Right forelimb (tissue), 1 donor: ENCODE data around the gene ZNF674.
"Not testable (repeated sequence)": the region's sequence is repeated elsewhere in the genome, so short reads cannot be mapped to it uniquely, and the experiment has no call there.

Experiments used
- DNase-seq: peaks from one replicate; pipeline ENCODE4 v3.0.0-alpha.2; 2018

The ZNF674 gene

DNA sequence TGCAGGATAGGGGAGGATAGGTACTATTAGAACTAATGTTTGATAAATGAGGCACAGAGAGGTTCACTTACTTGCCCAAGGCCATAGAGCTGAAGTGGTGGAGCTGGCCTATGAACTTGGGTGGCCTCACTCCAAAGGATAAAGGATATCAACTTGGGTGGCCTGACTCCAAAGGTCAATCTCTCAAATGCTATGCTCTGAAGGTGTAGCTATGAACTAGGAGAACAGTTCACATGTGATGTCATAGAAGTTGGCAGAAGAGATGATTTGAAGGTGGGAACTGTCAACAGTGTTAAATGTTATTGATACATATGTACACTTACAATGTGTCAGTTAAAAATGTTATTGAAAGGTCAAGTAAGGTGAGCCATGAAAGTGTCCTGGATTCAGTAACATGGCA, 22.2 kb upstream of the ZNF674 start:
- no peak for DNase-seq

DNA sequence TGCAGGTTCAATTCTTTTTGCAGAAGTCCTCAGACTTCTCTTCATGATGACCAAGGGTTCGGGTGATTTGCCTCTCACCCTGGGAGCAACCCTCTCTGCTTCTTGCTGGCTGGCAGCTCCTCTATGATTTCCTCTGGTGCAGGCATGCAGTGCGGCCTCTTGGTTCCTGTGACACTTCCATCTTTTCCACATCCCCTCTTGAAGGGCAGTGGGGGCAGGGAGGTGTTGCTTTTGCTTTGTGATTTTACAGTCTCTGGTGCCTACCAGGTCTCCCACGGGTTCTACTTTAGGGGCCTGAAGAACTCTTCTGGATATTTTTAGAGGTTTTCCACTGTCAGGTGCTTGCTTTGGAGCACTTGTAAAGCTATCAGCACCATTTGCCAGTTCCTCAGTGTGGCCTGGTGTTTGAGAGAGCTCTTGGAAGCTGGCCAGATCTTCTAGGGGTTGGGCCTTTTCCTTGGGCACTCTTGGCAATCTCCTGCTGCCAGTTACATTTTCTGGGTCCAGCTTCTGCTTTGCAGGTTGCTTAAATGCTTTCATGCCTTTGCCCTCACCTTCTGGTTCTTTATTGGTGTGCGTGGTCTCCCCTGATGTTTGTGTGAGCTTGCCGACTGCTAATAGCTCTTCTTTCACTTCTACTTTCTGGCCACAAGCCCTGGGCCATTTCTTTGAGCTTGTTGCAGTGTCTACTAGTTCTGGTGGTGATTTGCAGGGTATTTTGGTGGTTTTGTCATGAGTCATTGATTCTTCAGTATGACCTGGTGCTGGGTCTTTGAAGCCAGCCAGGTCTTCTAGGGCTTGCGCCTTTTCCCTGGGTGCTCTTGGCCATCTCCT, 16.8 kb upstream of the ZNF674 start:
- DNase-seq: no peak

DNA sequence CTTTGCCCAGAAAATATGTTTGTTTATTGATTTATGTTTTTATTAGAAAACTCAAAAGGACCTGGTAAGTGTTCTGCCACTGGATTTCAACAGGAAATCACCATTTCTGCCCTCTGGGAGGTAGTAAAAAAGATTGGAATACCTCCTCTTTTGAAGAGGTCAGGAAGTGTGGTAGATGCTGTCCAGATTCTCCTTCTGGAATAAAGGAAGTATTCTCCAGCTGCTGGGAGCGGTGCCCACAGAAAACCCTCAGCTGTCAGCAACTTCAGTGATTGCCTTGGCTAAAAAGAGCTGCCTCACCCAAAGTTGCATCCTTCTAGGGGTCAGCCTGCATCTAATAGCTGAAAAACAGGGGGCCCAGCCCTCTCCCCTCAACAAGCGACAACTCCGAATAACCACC, 13.8 kb upstream of the ZNF674 start:
- DNase-seq: no peak

DNA sequence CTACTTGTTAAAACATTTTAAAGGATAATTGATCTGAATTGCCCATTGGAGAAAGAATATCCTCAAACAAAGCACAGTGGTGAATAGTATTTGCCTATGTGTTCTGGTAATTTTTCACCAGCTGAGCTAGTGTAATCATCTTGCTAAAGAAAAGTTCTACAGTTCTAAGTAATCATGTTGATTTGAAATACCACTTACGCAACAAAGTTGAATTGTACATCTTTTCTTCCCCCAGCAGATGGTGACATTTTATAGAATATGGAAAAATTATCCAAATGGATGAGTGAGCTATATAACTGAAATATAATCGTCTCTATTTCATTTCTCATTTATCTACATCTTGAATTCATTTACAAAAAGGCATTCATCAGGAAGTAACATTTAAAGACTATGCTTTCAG, 9.7 kb upstream of the ZNF674 start:
- no peak for DNase-seq

DNA sequence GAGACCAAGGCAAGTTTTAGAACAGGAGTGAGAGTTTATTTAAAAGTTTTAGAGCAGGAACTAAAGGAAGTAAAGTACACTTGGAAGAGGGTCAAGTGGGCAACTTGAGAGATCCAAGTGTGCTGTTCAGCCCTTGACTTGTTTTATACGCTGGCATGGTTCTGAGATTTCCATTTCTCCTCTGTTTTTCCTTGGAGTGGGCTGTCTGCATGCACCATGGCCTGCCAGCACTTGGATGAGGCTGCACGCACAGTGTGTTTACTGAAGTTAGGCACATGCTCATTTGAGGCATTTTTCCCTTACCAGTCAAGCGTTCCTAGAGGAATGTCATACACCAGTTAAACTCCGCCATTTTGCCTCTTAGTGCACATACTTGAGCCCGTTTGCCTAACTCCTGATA, 8.7 kb upstream of the ZNF674 start:
- DNase-seq: no peak

DNA sequence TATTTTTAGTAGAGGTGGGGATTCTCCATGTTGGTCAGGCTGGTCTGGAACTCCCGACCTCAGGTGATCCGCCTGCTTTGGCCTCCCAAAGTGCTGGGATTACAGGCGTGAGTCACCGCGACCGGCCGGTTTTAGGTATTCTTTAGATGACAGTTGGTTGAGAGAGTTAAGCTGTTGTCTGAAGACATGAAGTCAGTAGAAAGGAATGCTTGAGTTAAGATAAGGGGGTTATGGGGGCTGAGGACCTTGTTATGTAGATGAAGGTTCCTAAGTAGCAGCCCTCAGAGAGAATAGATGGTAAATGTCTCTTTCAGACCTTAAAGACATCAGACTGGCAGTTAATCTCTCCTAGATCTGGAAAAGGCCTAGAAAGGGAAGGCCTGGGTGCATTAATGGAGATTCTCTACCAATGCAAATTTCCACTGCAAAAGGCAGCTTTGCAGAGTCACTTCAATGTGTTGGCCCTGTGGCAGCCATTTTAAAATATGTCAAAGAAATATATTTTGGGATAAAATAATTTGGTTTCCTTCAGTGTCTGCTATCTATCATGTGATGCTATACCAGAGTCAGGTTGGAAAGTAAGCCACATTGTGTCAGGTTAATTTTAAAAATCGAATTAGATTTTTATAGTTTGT, 6.4 kb upstream of the ZNF674 start:
- no peak for DNase-seq

DNA sequence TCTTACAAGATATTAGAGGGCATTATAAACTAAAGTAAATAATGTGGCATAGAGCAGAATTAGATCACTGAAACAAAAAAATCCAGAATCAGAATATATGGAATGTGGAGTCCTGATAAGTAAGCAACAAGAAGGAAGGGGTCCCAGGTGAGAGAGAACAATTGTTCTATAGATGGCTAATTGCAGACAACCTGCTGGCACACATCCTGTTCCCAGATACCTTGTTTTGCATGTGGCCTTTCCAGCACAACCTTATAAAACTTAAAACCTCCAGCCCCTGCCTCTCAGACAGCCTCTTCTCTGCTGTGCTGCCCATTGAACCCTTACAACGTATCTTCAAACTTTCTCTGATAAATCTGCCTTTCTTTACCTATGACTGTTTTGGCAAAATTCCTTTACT, 4.7 kb upstream of the ZNF674 start:
- DNase-seq: no peak

DNA sequence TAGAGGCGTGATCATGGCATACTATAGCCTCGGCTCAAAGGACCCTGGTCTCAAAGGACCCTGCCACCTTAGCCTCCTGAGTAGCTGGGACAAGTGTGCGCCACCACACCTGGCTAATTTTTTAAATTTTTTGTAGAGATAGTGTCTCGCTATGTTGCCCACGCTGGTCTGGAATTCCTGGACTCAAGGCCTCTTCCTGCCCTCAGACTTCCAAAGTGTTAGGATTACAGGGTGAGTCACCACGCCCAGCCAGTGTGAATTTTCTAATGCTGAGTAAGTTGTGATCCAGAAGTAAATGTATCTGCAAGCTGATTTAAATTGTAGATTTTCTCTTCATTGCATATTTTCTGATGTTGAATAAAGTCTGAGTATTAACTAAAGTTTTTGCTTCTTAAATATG, 2.6 kb upstream of the ZNF674 start:
- DNase-seq: no peak

DNA sequence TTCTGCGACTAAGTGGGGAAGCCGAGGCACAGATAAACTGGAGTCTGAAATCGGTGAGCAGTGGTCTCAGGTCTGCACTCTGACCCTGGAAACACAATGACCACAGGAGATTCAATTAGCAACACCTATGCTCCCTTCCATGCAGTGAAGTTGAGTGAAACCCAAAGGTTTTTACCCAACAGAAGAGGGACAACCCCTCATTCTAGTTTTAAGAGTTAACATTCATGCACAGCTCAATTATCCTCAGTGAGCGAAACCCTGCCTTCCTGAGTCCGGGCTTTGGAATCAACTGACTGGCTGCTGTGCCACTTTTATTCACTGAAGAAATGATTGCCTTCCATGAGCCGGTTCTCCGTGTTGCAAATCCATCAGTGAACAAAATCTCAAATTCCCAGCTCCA, 694 bp downstream of the ZNF674 start:
- DNase-seq: not testable (repeated sequence)

DNA sequence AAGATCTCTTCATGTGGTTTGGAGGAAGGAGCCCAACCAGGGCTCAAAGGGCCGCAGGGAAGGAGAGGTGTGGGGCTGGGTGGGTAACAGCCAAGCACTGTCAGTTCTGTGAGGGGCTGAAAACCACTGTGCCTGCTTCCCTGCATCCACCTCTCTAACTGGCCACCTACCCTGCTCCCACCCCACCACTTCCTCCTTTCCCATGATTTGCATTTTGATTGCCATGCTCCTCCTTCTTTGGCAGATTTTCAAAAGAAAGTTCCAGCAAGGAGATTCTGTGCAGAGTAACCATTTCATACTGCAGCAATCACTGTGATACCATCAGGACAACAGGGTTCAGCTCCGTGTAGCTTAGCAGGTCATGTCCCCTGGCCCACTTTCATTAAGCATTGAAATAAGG, 1.8 kb downstream of the ZNF674 start:
- DNase-seq: no peak

DNA sequence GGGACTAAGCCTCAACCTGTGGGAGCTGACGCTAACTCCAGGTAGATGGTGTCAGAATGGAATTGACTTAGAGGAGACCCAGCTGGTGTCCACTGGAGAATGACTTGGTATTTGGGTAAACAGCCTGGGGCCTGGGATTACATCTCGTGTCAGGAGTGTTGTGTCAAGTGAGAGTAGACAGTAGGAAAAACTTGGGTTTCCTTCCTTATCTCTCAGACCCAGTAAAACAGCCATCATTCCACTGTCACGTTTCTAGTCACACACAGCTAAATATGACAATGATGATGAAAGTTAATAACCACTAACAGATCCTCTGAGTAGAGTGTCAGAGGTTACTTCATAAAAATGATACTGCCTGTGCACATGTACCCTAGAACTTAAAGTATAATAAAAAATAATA, 13.8 kb downstream of the ZNF674 start:
- no peak for DNase-seq

DNA sequence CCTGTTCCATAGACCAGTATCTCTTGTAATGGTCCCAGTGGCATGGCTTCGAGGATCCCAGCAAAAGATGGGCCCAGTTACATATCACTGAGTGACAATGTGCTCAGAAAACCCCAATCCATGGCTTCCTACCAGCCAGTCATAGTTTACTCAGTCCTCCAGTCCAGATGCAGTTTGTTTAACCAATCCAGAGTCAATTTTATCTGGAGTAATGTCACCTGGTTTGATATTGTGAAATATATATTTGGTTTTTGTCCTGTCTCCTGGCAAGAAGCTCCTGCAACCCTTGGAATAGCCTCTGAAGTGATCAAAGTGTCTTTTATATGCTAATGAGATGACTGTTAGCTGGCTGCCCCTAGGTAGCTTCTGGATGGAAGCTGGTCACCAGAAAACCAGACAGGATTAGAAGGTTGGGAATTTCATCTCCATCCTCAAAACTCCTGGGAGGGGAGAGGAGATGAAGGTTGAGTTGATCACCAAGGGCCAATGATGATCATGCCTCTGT, 14.8 kb downstream of the ZNF674 start:
- not testable (repeated sequence) for DNase-seq

DNA sequence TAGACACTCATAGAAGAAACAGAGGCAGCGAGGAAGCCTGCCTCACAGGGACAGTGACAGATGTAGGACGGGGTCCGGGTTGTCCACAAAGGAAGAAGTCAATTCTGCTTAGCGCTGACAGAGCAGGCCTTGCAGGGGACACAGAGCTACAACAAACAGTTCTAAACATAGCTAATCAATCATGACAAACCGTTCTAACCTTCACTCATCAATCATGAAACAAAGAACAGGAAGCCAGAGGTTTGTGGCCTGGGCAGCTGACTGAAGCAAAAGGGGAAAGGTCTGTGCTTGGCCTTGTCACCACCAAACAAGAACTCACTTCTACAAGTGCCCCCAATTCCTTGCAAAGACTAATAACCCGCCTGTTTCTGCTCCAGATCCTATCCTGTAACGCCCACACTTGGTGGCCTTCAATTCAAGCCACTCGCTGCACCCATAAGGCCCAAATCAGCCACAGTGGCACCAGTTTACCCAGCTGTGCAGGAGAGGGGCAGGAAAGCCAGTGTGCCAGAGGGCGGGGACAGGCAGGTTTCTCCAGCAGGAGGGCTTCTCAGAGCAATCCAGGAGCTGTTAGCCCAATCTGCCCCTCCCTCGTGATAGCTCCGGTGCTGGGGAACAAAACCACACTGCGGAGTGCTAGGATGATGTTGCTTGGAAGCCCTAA, 15.3 kb downstream of the ZNF674 start:
- DNase-seq: not testable (repeated sequence)

DNA sequence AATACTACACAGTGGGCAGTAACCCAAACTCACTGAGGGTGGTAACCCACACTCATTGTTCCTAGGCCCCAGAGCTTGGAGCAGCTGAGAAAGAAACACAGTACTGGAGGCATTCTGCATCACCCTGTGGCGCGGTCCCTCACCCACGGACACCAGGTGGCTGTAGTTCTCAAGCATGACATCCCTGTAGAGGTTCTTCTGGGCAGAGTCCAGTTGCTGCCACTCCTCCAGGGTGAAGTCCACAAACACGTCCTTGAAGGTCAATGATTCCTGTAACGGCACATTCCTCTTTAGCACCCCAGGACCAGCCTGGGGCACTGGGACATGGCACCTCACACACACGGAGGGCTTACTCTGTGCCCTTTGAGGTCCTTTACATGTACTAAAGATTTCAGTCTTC, 16.6 kb downstream of the ZNF674 start:
- not testable (repeated sequence) for DNase-seq

DNA sequence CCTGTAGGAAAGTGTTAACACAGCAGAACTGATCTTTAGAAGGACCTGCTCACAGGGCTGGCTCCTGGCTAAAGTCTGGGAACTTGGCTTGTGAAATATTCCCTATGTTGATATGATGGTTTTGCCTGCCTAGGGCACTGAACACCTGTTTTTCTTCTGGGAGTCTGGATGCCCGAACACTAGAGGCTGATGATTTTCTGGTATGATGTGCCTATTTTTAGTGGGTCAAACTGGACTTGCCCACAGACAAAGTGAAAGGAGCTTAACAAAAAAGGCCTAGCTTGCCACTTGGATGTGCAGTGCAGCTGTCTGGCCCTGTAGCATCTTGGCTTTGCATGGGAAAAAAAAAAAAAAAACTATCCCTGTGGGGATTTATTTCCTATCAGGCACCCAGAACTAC, 39.1 kb downstream of the ZNF674 start:
- DNase-seq: no peak

DNA sequence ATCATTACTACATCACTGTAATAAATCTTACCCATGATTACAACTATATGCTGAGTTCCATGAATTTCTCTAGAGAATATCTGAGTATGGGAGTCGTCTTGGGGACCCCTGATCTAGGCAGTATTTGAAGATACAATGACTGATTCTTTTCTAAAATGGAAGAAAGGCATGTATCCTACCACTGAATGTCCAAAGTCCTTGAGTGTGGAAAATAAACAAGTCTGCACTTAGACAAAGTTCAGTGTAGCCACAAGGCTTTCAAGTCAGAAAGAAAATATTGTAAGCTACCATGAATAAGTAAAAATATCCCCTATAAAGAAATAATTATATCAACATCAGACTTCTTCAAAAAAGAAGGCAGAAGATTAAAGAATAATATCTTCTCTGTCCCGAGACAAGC, 42.4 kb downstream of the ZNF674 start:
- no peak for DNase-seq

DNA sequence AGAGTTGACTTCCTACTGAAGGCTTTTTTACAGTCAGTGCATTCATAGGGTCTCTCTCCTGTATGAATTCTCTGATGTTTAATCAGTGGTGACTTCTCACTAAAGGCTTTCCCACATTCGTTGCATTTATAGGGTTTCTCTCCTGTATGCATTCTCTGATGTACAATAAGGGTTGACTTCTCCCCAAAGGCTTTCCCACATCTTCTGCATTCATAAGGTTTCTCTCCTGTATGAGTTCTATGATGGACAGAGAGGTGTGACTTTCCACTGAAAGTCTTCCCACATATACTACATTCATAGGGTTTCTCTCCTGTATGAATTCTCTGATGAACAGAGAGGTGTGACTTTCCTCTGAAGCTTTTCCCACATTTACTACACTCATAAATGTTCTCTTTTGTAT, 45.2 kb downstream of the ZNF674 start:
- DNase-seq: no peak

DNA sequence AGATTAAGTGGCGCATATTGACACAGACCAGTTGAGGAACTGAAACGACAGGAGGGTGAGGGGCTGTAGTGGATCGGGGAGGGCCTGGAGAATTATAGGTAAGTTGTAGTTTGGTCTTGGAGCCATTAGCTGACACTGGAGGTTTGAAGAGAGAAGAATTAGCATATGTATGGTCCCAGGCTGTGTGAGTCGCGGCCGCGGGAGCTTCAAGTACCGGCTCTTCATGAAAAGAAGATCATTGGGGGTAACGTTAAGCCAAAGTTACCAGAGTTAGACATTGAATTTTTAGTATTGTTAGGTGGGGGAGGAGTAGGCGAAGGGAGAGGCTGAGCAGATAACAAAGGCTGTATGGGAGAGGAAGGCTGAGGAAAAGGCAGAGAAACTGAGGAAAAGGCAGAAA, 56.5 kb downstream of the ZNF674 start:
- no peak for DNase-seq

DNA sequence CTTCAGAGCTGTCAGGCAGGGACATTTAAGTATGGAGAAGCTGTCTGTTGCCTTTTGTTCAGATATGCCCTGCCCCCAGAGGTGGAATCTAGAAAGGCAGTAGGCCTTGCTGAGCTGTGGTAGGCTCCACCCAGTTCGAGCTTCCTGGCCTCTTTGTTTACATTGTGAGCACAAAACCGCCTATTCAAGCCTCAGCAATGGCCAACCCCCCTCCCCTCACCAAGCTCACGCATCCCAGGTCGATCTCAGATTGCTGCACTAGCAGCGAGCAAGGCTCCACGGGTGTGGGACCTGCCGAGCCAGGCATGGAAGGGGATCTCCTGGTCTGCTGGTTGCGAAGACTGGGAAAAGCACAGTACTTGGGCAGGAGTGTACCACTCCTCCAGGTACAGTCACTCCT, 59.3 kb downstream of the ZNF674 start:
- DNase-seq: no peak

DNA sequence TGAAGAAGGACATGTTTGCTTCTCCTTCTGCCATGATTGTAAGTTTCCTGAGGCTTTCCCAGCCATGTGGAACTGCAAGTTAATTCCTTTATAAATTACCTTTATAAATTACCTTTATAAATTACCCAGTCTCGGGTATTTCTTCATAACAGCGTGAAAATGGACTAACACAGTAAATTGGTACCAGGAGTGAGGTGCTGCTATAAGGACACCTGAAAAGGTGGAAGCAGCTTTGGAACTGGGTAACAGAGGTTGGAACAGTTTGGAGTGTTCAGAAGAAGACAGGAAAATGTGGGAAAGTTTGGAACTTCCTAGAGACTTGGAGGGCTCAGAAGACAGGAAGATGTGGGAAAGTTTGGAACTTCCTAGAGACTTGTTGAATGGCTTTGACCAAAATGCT, 66.6 kb downstream of the ZNF674 start:
- DNase-seq: not testable (repeated sequence)

DNA sequence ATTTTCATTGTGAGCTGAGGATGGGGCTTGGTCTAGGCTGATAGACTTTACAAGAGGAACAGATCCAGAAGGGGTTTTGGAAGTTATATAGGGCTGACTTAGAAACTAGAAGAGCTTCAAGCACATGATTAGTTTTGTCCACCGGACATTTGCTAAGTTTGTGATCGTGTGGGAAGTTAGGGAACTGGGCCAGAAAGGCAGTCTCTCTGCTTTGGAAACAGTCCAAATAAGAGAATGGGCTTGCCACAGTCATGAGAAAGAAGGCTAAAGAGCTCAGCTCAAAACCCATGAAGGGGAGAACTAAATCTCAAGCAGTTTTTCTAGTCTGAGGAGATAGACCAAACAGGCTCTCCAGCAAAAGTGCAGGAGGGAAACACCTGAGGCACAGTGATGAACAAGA, 67.8 kb downstream of the ZNF674 start:
- DNase-seq: no peak

DNA sequence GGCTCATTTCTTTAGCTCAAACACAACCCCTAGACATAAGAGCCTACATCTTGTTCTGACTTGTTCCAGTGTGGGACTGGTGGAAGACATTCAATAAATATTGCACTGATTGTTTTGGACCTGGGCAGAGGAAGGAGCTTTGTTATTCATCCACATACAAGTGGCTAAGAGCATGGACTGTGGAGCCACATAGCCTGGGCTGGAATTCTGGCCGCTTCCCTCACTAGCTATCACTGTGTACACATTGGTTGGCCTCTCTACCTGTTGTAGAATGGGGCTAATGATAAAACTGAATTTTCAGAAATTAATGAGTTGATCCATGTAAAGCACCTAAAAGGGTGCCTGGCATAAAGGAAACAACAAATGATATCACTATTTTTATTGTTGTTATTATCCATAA, 80.0 kb downstream of the ZNF674 start:
- DNase-seq: no peak

DNA sequence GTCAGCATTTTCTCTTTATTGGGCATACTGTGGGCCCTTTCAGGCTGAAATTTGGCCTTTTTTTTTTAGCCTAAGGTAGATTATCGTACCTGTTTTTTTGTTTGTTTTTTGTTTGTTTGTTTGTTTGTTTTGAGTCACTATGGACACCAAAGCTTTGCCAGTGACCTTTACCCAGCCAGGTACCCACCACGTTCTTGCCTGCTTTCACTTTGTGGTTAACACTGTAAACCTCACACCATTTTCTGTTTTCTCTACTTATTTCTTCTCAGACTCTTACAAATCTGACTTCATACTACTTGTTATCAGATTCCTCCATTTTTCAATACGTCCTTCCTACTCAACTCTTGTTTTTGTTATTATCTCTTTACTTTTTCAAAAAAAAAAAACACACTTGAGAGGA, 81.5 kb downstream of the ZNF674 start:
- no peak for DNase-seq

DNA sequence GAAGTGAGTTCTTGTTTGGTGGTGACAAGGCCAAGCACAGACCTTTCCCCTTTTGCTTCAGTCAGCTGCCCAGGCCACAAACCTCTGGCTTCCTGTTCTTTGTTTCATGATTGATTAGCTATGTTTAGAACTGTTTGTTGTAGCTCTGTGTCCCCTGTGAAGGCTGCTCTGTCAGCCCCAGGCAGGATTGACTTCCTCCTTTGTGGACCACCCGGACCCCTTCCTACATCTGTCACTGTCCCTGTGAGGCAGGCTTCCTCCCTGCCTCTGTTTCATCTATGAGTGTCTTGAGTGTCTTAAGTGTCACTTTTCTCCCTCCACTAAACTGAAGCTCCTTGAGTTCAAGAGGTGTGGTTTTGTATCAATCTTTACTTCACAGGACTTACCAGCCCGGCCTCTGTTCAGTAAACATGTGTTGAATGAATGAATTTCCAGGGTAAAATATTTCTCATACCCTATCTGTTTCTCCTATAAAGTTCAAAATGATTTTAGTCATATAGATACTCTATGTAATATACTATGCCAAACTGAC, 83.5 kb downstream of the ZNF674 start:
- no peak for DNase-seq
